HepG2 (cell line): Measurements from ENCODE around the gene DCTN3. TPM values are rescaled to one million over a fixed set of nuclear protein-coding genes. Genes with fewer than 3 reads are reported as not detected.

ENCODE experiments used
- HNF4G ChIP-seq, 2 experiments: sonication (generic) in 1 of 2; formaldehyde crosslinking in 1 of 2; IDR thresholded peaks; 2 replicates each; pipeline versions ENCODE4 v1.4.0 to v1.6.1; 2011 to 2020; ENCODE audit warnings: borderline replicate concordance in 2 of 2, low read depth in 2 of 2, mild to moderate bottlenecking in 2 of 2, low read length in 1 of 2, missing genetic modification reagents in 1 of 2, moderate library complexity in 1 of 2
- IKZF1 ChIP-seq: fragments of 450-650 bp; IDR thresholded peaks from 2 replicates; pipeline ENCODE4 v1.7.1; 2016
- IKZF4 ChIP-seq: sonication (generic); formaldehyde crosslinking; IDR thresholded peaks from 2 replicates; pipeline ENCODE4 v1.5.1; 2020; ENCODE audit warnings: borderline replicate concordance, mild to moderate bottlenecking, low read depth, missing genetic modification reagents; ENCODE audit errors: not compliant biosample characterization
- KAT2B ChIP-seq: fragments of 150-350 bp; IDR thresholded peaks from 2 replicates; pipeline ENCODE4 v1.6.1; 2014; ENCODE audit warnings: low read depth, low read length, borderline replicate concordance
- KLF9 ChIP-seq: IDR thresholded peaks from 2 replicates; pipeline ENCODE4 v1.6.1; 2016; ENCODE audit warnings: low read depth
- MBD4 ChIP-seq: IDR thresholded peaks from 2 replicates; pipeline ENCODE4 v1.6.1; 2012; ENCODE audit warnings: low read length, inconsistent platforms, borderline replicate concordance
- SIN3A ChIP-seq: IDR thresholded peaks from 2 replicates; pipeline ENCODE4 v1.6.1; 2011; ENCODE audit warnings: low read depth, mild to moderate bottlenecking, control low read depth, low read length, borderline replicate concordance
- ZNF331 ChIP-seq: sonication (generic); formaldehyde crosslinking; IDR thresholded peaks from 2 replicates; pipeline ENCODE4 v1.4.0; 2020; ENCODE audit warnings: missing genetic modification reagents
- ZNF562 ChIP-seq: sonication (generic); formaldehyde crosslinking; IDR thresholded peaks from 2 replicates; pipeline ENCODE4 v1.8.0; 2022; ENCODE audit warnings: missing genetic modification reagents, borderline replicate concordance
- ZNF720 ChIP-seq: sonication (generic); formaldehyde crosslinking; IDR thresholded peaks from 2 replicates; pipeline ENCODE4 v1.4.0; 2020; ENCODE audit warnings: missing genetic modification reagents
- polyA plus RNA-seq, 8 experiments: library from polyadenylated mRNA; depleted of rRNA in 3 of 8; stranded (reverse) in 7 of 8; unstranded in 1 of 8; fragments of >200 nt; fragmentation: Illumina TruSeq in 4 of 8; extraction: Trizol in 4 of 8; gene quantifications; 2 replicates each; pipeline versions ENCODE4 v1.2.1 to v1.2.3, GENCODE V29; 2011 to 2016; ENCODE audit warnings: low read depth in 4 of 8, missing spikeins in 1 of 8, mixed read lengths in 1 of 8; ENCODE audit not compliant: insufficient read depth in 1 of 8
- total RNA-seq, 5 experiments: library from RNA; depleted of rRNA; stranded (reverse); fragments of >200 nt; fragmentation: Illumina TruSeq; extraction: Trizol; gene quantifications; 2 replicates each; pipeline ENCODE4 v1.2.3, GENCODE V29; 2016; ENCODE audit warnings: low read depth in 1 of 5
- TF ChIP-seq, protein P1 (sequence below): sonication (generic); formaldehyde crosslinking; IDR thresholded peaks from 2 replicates; pipeline ENCODE4 v1.4.0; 2020; ENCODE audit warnings: missing genetic modification reagents, borderline replicate concordance
- TF ChIP-seq, protein P2 (sequence below): sonication (generic); formaldehyde crosslinking; IDR thresholded peaks from 2 replicates; pipeline ENCODE4 v1.8.0; 2022; ENCODE audit warnings: mild to moderate bottlenecking, missing genetic modification reagents
- TF ChIP-seq, protein P3 (sequence below): sonication (generic); formaldehyde crosslinking; IDR thresholded peaks from 2 replicates; pipeline ENCODE4 v1.4.0; 2020; ENCODE audit warnings: missing genetic modification reagents
- TF ChIP-seq, protein P4 (sequence below): sonication (generic); formaldehyde crosslinking; IDR thresholded peaks from 2 replicates; pipeline ENCODE4 v1.4.0; 2020; ENCODE audit warnings: missing genetic modification reagents; ENCODE audit errors: not compliant biosample characterization
- TF ChIP-seq, protein P5 (sequence below): sonication (generic); formaldehyde crosslinking; IDR thresholded peaks from 2 replicates; pipeline ENCODE4 v1.4.0; 2020; ENCODE audit warnings: mild to moderate bottlenecking, missing genetic modification reagents
- TF ChIP-seq, protein P6 (sequence below): IDR thresholded peaks from 2 replicates; pipeline ENCODE4 v1.6.1; 2016; ENCODE audit warnings: missing compliant biosample characterization, missing genetic modification reagents, borderline replicate concordance

DCTN3 gene
- total and polyA plus RNA-seq, 2 of the 13 experiments (the other 11 are each of a cell fraction or from before 2014, with no cell fraction given): 27.4 to 34.5 TPM

DNA sequence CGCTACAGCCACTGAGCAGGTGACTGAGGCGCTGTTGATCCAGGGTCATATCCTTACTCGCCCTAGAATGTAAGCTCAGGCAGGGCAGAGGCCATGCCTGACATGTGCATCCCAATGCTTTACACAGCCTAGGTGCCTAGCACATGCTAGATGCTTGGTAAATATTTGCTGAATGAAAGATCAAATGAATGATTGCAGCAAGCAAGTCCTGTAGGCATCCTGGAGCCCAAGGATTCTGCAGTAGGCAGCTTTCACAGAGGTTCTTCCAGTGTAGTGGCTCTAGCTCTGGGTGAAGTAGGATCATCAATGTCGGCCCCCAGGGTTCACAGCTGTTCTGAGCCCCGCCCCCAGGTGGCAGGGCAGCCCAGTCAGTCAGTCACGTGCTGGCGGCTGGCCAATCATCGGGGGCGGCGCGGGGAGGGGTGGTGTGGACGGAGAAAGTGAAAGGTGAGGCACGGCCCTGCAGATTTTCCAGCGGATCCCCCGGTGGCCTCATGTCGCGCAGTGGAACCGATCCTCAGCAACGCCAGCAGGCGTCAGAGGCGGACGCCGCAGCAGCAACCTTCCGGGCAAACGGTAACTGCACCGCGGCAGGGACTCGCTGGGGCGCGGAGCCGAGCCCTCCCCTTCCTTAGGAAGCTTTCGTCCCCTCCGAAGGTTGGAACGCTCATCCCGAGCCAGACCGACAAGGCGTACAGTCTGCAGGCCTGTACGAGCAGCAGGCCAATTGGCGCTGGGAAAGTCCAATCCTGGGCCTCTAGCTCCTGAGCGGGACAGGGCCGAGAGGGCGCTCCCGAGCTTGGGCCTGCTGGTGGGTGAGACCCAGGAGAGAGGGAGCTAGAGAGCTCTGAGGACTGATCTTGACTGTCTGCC, 26.2 kb upstream of the DCTN3 start, which contains the start of gene GALT (continued):
- TF ChIP-seq ZNF562 (CRISPR knock-in tag) (no peak), IKZF4 (no peak), IKZF1 (no peak), SIN3A (no peak; the same call in 1 of the 2 replicates), ZNF720 (CRISPR knock-in tag) (no peak), HNF4G (IDR thresholded peaks at IDR 0.05; ENCODE audit: borderline replicate concordance, low read depth, low read length) (no peak), HNF4G (CRISPR knock-in tag; IDR thresholded peaks at IDR 0.05; ENCODE audit: borderline replicate concordance, low read depth) (0 out of 2 replicates have a peak, but pooled peaks have one; percentile 27), KLF9 (0 out of 2 replicates have a peak, but pooled peaks have one; percentile 40), ZNF331 (CRISPR knock-in tag) (peak; percentile 53), KAT2B (no peak), MBD4 (no peak)
- TF ChIP-seq, protein P1, sequence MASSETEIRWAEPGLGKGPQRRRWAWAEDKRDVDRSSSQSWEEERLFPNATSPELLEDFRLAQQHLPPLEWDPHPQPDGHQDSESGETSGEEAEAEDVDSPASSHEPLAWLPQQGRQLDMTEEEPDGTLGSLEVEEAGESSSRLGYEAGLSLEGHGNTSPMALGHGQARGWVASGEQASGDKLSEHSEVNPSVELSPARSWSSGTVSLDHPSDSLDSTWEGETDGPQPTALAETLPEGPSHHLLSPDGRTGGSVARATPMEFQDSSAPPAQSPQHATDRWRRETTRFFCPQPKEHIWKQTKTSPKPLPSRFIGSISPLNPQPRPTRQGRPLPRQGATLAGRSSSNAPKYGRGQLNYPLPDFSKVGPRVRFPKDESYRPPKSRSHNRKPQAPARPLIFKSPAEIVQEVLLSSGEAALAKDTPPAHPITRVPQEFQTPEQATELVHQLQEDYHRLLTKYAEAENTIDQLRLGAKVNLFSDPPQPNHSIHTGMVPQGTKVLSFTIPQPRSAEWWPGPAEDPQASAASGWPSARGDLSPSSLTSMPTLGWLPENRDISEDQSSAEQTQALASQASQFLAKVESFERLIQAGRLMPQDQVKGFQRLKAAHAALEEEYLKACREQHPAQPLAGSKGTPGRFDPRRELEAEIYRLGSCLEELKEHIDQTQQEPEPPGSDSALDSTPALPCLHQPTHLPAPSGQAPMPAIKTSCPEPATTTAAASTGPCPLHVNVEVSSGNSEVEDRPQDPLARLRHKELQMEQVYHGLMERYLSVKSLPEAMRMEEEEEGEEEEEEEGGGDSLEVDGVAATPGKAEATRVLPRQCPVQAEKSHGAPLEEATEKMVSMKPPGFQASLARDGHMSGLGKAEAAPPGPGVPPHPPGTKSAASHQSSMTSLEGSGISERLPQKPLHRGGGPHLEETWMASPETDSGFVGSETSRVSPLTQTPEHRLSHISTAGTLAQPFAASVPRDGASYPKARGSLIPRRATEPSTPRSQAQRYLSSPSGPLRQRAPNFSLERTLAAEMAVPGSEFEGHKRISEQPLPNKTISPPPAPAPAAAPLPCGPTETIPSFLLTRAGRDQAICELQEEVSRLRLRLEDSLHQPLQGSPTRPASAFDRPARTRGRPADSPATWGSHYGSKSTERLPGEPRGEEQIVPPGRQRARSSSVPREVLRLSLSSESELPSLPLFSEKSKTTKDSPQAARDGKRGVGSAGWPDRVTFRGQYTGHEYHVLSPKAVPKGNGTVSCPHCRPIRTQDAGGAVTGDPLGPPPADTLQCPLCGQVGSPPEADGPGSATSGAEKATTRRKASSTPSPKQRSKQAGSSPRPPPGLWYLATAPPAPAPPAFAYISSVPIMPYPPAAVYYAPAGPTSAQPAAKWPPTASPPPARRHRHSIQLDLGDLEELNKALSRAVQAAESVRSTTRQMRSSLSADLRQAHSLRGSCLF (CRISPR knock-in tag): no peak
- TF ChIP-seq, protein P2, sequence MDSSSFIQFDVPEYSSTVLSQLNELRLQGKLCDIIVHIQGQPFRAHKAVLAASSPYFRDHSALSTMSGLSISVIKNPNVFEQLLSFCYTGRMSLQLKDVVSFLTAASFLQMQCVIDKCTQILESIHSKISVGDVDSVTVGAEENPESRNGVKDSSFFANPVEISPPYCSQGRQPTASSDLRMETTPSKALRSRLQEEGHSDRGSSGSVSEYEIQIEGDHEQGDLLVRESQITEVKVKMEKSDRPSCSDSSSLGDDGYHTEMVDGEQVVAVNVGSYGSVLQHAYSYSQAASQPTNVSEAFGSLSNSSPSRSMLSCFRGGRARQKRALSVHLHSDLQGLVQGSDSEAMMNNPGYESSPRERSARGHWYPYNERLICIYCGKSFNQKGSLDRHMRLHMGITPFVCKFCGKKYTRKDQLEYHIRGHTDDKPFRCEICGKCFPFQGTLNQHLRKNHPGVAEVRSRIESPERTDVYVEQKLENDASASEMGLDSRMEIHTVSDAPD (CRISPR knock-in tag): peak; percentile 34; the same call in 1 of the 2 replicates
- TF ChIP-seq, protein P3, sequence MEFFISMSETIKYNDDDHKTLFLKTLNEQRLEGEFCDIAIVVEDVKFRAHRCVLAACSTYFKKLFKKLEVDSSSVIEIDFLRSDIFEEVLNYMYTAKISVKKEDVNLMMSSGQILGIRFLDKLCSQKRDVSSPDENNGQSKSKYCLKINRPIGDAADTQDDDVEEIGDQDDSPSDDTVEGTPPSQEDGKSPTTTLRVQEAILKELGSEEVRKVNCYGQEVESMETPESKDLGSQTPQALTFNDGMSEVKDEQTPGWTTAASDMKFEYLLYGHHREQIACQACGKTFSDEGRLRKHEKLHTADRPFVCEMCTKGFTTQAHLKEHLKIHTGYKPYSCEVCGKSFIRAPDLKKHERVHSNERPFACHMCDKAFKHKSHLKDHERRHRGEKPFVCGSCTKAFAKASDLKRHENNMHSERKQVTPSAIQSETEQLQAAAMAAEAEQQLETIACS (CRISPR knock-in tag): no peak
- TF ChIP-seq, protein P4, sequence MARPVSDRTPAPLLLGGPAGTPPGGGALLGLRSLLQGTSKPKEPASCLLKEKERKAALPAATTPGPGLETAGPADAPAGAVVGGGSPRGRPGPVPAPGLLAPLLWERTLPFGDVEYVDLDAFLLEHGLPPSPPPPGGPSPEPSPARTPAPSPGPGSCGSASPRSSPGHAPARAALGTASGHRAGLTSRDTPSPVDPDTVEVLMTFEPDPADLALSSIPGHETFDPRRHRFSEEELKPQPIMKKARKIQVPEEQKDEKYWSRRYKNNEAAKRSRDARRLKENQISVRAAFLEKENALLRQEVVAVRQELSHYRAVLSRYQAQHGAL (CRISPR knock-in tag): peak; percentile 32
- TF ChIP-seq, protein P5, sequence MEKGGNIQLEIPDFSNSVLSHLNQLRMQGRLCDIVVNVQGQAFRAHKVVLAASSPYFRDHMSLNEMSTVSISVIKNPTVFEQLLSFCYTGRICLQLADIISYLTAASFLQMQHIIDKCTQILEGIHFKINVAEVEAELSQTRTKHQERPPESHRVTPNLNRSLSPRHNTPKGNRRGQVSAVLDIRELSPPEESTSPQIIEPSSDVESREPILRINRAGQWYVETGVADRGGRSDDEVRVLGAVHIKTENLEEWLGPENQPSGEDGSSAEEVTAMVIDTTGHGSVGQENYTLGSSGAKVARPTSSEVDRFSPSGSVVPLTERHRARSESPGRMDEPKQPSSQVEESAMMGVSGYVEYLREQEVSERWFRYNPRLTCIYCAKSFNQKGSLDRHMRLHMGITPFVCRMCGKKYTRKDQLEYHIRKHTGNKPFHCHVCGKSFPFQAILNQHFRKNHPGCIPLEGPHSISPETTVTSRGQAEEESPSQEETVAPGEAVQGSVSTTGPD (CRISPR knock-in tag): peak; percentile 18; the same call in 1 of the 2 replicates
- TF ChIP-seq, protein P6, sequence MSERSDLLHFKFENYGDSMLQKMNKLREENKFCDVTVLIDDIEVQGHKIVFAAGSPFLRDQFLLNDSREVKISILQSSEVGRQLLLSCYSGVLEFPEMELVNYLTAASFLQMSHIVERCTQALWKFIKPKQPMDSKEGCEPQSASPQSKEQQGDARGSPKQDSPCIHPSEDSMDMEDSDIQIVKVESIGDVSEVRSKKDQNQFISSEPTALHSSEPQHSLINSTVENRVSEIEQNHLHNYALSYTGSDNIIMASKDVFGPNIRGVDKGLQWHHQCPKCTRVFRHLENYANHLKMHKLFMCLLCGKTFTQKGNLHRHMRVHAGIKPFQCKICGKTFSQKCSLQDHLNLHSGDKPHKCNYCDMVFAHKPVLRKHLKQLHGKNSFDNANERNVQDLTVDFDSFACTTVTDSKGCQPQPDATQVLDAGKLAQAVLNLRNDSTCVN (CRISPR knock-in tag): peak; percentile 40; the same call in 1 of the 2 replicates
